GM19452 (cell line): ENCODE results near the gene SNRPB2.

ENCODE experiments used
- ATAC-seq: cut with Tn5 transposase; IDR thresholded peaks from one replicate; pipeline ENCODE4 v1.9.1; 2021; ENCODE audit not compliant: unreplicated experiment

Gene SNRPB2

DNA sequence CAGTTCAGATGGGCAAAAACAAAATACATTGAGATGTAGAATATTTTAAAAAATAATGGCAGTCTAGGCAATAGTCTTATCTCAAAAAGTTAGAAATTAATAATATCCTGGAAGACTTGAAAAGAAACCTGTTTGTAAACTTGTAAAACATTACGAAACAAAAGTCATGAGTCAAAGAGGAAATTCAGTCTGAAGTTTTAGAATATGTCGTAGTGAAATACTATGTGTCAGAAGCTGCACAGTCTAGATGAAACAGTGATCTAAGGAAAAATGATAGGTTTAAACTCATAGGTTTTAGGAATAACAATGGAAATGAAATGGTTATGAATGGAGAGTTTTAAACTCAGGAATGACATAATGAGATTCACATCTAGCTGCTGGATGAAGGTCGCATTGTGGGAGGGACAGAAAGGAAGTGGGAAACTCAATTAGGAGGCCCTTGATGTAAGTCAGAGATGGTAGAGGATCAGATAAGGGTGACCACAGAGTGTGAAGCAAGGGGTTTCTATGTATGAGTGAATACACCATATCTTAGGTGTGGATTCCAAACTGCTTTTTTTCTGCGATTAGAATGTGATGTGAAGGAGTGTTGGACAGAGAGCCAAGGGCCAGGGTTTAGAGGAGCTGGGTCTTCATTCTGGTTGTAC lies 2.8 kb downstream of the SNRPB2 start:
- ATAC-seq = no peak

GRCh38 chr20:16740365-16741072 lies 10.7 kb downstream of the SNRPB2 start:
- no peak for ATAC-seq

DNA sequence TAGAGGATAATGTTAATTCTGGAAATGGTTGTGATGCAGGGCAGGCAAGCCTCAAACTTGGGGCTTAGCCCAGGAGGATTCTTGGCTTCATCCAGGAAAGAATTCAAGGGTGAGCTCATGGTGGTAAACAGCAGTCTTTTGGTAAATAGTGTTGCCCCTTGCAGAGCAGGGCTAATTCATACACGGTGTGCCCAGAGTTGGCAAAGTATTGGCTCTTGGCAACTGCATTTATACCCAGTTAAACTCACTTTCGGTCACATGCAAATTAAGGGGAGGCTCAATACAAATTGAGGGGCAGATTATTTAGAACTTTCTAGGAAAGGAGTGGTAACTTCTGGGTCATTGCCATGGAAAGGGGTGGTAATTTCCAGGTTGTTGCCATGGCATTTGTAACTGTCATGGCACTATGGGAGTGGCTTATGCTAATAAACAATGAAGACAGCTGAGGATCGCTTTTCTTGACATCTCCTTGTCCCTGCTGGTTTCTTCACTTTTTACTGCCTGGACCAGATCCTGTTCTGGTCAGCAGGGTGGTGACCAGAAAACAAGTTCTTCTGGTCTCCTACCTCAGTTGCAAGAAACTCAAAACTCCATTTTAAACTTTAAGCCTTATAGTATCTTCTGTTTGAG lies 14.5 kb downstream of the SNRPB2 start:
- no peak for ATAC-seq

DNA sequence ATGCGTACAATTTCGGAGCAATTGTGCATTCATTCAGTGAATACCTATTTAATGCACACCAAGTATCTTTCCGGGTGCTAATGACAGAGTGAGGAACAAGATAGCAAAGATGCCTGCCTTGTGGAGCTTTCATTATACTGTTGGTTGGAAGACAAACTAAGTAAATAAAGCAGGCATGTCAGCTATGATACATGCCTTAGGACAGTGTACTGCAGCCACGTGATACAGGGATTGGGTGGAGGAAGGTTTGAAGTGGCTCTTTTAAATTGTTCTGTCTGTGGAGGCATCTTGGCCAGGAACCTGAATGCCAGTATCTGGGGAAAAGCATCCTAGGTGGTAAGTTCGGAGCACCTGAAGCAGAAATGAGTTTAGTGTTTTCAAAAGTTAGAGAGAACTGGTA lies 15.4 kb downstream of the SNRPB2 start:
- no peak for ATAC-seq

DNA sequence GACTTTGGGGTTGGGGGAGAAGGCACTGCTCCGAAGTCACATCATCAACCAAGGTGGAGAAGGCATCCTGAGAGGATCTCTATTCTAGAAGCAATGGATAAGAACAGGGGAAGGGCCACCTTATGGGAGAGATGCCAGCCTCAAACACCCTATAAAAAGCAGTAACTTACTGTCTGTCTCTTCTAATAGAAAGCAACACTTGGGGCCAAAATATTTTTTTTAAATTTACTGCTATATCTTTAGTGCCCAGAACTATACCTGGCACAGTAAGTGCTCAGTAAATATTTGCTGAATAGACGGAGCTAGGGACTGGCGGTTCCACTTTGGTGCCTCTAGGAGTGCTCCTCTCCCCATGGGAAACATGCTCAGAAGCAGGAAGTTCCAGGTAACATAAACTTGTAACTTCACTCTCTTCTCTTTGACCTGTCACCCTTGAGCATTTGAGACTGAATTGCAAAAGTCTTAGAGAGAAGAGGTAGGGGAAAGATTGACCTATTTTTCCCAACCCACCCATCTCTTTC lies 17.5 kb downstream of the SNRPB2 start:
- no peak for ATAC-seq

GRCh38 chr20:16748308-16748900 lies 18.6 kb downstream of the SNRPB2 start, which contains the start of gene OTOR:
Gene OTOR (plus strand): TSS chr20:16748358. CDS start chr20:16748402, 44 bp downstream.
- no peak for ATAC-seq

GRCh38 chr20:16749573-16749972 lies 19.7 kb downstream of the SNRPB2 start:
- no peak for ATAC-seq

GRCh38 chr20:16752082-16752481 lies 22.3 kb downstream of the SNRPB2 start:
- ATAC-seq = no peak

GRCh38 chr20:16752901-16753300 lies 23.1 kb downstream of the SNRPB2 start:
- no peak for ATAC-seq

GRCh38 chr20:16758454-16759180 lies 28.8 kb downstream of the SNRPB2 start:
- no peak for ATAC-seq

DNA sequence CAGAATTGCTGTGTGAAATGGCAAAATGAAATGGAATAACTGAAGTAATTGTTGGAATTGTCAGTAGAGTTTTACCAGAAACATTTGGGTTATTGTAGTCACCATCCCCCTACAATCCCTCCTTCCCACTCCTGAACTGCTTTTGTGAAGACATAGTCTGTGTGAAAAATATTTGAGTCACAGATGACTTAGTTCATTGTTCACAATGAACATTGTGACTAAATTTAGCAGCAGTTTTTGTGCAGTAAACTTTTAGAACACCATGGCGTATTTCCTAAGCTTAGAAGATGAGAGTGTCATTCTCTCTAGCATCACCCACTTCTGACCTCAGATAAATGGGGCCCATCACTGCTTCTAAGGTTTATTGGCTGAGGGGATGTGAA lies 29.3 kb downstream of the SNRPB2 start:
- no peak for ATAC-seq

GRCh38 chr20:16760431-16761304 lies 30.8 kb downstream of the SNRPB2 start:
- no peak for ATAC-seq

- ATAC-seq = no peak
These were observed 31.5 kb downstream of the SNRPB2 start for GRCh38 chr20:16761305-16761829.

DNA sequence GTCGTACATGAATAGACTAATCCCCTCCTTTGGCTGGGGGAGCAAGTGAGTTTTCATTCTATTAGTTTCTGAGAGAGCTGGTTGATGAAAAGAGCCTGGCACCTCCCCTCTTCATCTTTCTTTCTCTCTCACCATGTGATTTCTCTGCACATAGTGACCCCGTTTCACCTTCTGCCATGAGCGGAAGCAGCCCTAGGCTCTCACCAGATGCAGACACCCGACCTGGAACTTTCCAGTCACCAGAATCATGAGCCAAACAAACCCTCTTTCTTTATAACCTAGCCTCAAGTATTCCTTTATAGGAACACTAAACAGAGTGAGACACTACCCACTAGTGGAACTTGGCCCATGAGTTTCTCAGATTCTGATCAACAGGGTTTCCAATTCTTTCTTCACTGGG lies 34.7 kb downstream of the SNRPB2 start:
- ATAC-seq = no peak

GRCh38 chr20:16771213-16771612 lies 41.4 kb downstream of the SNRPB2 start:
- no peak for ATAC-seq

DNA sequence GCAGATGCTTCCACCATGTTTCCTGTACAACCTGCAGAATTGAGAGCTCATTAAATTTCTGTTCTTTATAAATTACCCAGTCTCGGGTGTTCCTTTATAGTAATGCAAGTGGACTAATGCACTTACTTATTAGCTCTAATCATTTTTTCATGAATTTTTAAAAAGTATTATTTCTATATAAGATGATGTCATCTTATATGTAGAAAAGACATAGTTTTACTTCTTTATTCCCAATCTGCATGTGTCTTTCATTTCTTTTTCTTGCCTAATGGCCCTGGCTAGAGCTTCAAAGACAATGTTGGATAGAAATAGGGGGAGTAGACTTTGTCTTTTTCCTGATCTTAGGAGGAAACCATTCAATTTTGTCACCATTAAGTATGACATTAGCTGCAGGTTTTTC lies 46.1 kb downstream of the SNRPB2 start:
- no peak for ATAC-seq

DNA sequence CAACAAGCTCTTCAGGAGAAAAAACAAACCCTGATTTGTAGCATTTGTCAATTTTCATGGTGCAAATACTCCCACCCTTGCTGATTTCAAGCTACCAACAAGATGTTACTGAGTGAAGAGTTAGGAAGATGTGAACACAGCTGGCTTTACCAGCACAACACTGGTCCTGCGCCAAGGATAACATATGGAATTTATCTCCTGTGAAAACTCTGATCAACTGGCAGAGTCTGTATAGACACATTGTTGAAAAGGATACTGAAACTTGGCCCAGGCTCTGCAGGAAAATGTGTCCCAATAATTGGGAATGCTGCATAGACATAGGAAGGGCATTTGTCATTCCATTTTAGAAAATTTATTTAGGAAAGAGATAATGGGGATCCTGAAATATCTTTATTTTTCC lies 47.3 kb downstream of the SNRPB2 start:
- no peak for ATAC-seq

- ATAC-seq = no peak
These were observed 48.3 kb downstream of the SNRPB2 start for GRCh38 chr20:16778159-16778558.

DNA sequence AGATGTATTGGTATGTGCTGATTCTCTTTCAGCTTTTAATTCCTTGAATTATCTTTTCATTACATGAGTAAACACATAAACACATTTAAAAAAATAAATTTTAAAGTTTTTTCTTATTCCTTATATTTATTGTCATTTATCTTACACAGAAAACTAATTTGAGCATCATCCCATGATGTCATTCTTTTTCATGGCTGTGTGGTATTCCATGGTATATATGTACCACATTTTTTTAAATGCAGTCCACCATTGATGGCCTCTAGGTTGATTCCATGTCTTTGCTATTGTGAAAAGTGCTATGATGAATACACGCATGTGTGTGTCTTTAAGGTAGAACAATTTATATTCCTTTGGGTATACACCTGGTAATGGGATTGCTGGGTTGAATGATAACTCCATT lies 51.7 kb downstream of the SNRPB2 start:
- no peak for ATAC-seq

- no peak for ATAC-seq
These were observed 55.4 kb downstream of the SNRPB2 start for GRCh38 chr20:16785226-16785625.
